ENCODE measurements around the gene PTPRN. TPM values are rescaled to one million over a fixed set of nuclear protein-coding genes. Genes with fewer than 3 reads are reported as not detected.
A peak's percentile ranks its signal among the peaks of the same experiment; 100 is the strongest.

The PTPRN gene
- total and polyA plus RNA-seq, 9 of the 15 experiments (the other 6 are each of a cell fraction or from before 2014, with no cell fraction given): 0.15 to 2.4 (median 0.43) TPM; not detected in 1

GRCh38 chr2:219279151-219279915, 29.9 kb downstream of the PTPRN start, which contains the start of gene DNAJB2 (continued):
- TF ChIP-seq ZNF318 (IDR thresholded peaks at IDR 0.05; ENCODE audit: borderline replicate concordance in 1 of 2, low read depth in 1 of 2) (peak in 1 of 2 experiments; percentile 76; a peak in 2 of 4 replicates), ZNF24 (IDR thresholded peaks at IDR 0.05) (peak; percentile 12; the same call in 1 of the 2 replicates), ZNF592 (IDR thresholded peaks at IDR 0.05) (no peak), XRCC4 (IDR thresholded peaks at IDR 0.05; ENCODE audit: extremely low read depth, insufficient read depth, insufficient read length) (no peak), ZNF583 (CRISPR knock-in tag; IDR thresholded peaks at IDR 0.05) (peak; percentile 87), HNRNPLL (IDR thresholded peaks at IDR 0.05; ENCODE audit: low read depth, low read length, poor library complexity, severe bottlenecking) (peak; percentile 92)
